HCT116 (cell line): ENCODE measurements around the gene TCOF1. TPM values are rescaled to one million over a fixed set of nuclear protein-coding genes. Genes with fewer than 3 reads are reported as not detected.

Experiments used
- ATAC-seq: fragments of 200-7000 bp; cut with Tn5 transposase; 2 replicates; pipeline ENCODE4 v1.9.1; 2020; ENCODE audit warnings: mild to moderate bottlenecking, moderate library complexity
- BruUV-seq: library from RNA; stranded (reverse); fragments of 400-500 nt; replicated peaks from 2 replicates; lab custom pipeline; 2021; lab: Mats Ljungman, UMichigan
- CTCF ChIA-PET: fragments of 300-600 bp; sonication (Branson Sonifier 250); formaldehyde crosslinking; loops from one replicate; lab custom pipeline; 2021; ENCODE audit warnings: antibody characterized with exemption; lab: Charles Lee
- POLR2A ChIA-PET: fragments of 300-600, 350-600 bp; sonication (Branson Sonifier 250); formaldehyde crosslinking; loops from one replicate; lab custom pipeline; 2021; ENCODE audit warnings: antibody characterized with exemption; lab: Charles Lee
- RAD21 ChIA-PET, 2 experiments: fragments of 300-600 bp; sonication (Branson Sonifier 250); formaldehyde crosslinking; loops; one replicate each; lab custom pipeline; 2023; ENCODE audit warnings: low total read pairs in 2 of 2; ENCODE audit not compliant: uncharacterized antibody in 2 of 2, unreplicated experiment in 2 of 2, low non-redundant PET in 1 of 2; lab: Charles Lee
- DNase-seq: peaks from one replicate; pipeline ENCODE4 v3.0.0-alpha.2; 2010; ENCODE audit warnings: low read depth, low spot score
- H2AFZ ChIP-seq: fragments of 200-600 bp; shearing (Covaris generic), sonication (generic); 2 replicates; pipeline ENCODE4 v1.6.1; 2017; ENCODE audit warnings: low read depth, mixed run types, mixed read lengths, antibody characterized with exemption, low read length; ENCODE audit not compliant: poor library complexity, severe bottlenecking
- H3K27ac ChIP-seq: 2 replicates; pipeline ENCODE4 v1.5.1; 2012; ENCODE audit warnings: low read depth, low read length
- H3K27me3 ChIP-seq: fragments of 200-600 bp; sonication (generic); 2 replicates; pipeline ENCODE4 v1.6.1; 2016; ENCODE audit warnings: mixed run types, low read length, mixed read lengths; ENCODE audit not compliant: insufficient read depth
- H3K36me3 ChIP-seq, 2 experiments: fragments of 200-500 bp in 1 of 2; fragments of 200-600 bp in 1 of 2; sonication (Bioruptor generic) in 1 of 2; sonication (generic) in 1 of 2; 2 replicates each; pipeline versions ENCODE4 v1.5.1 to v1.6.1; 2014 to 2016; ENCODE audit warnings: low read length in 2 of 2, inconsistent platforms in 1 of 2, mixed read lengths in 1 of 2, mixed run types in 1 of 2; ENCODE audit not compliant: insufficient read depth in 2 of 2, control insufficient read depth in 1 of 2
- H3K4me1 ChIP-seq, 2 experiments: fragments of 200-600 bp in 1 of 2; sonication (generic) in 1 of 2; 2 replicates each; pipeline versions ENCODE4 v1.5.1 to v1.6.1; 2012 to 2017; ENCODE audit warnings: low read length in 2 of 2, inconsistent platforms in 1 of 2, mild to moderate bottlenecking in 1 of 2, mixed read lengths in 1 of 2, mixed run types in 1 of 2, moderate library complexity in 1 of 2; ENCODE audit not compliant: insufficient read depth in 2 of 2, control insufficient read depth in 1 of 2
- H3K4me2 ChIP-seq: fragments of 200-600 bp; sonication (generic); 2 replicates; pipeline ENCODE4 v1.6.1; 2017; ENCODE audit warnings: mixed run types, low read length, mixed read lengths
- H3K4me3 ChIP-seq, 2 experiments: fragments of 200-600 bp in 1 of 2; sonication (generic) in 1 of 2; replicated peaks in 1 of 2; 2 replicates each; pipeline ENCODE4 v1.5.1; 2011 to 2016; ENCODE audit warnings: low read length in 2 of 2, control low read depth in 1 of 2, low read depth in 1 of 2, mild to moderate bottlenecking in 1 of 2, mixed read lengths in 1 of 2, mixed run types in 1 of 2
- H3K79me2 ChIP-seq: fragments of 200-600 bp; sonication (generic); 2 replicates; pipeline ENCODE4 v1.6.1; 2017; ENCODE audit warnings: mild to moderate bottlenecking, mixed run types, low read length, moderate library complexity, mixed read lengths; ENCODE audit not compliant: insufficient read depth
- H3K9ac ChIP-seq: fragments of 200-600 bp; sonication (generic); 2 replicates; pipeline ENCODE4 v1.6.1; 2016; ENCODE audit warnings: low read length, mixed read lengths
- H3K9me2 ChIP-seq: fragments of 200-600 bp; sonication (generic), shearing (Covaris generic); 2 replicates; pipeline ENCODE4 v1.6.1; 2017; ENCODE audit warnings: mixed run types, mild to moderate bottlenecking, moderate library complexity; ENCODE audit not compliant: insufficient read depth
- H3K9me3 ChIP-seq, 2 experiments: fragments of 200-500 bp in 1 of 2; fragments of 200-600 bp in 1 of 2; sonication (Bioruptor generic) in 1 of 2; sonication (generic) in 1 of 2; 2 replicates each; pipeline ENCODE4 v1.6.1; 2014 to 2017; ENCODE audit warnings: low read length in 2 of 2, mixed read lengths in 2 of 2, inconsistent platforms in 1 of 2, low read depth in 1 of 2, mild to moderate bottlenecking in 1 of 2, mixed run types in 1 of 2, moderate library complexity in 1 of 2; ENCODE audit not compliant: control insufficient read depth in 1 of 2, insufficient read depth in 1 of 2
- H4K20me1 ChIP-seq: fragments of 200-600 bp; sonication (generic), shearing (Covaris generic); 2 replicates; pipeline ENCODE4 v1.6.1; 2017; ENCODE audit warnings: mixed run types, mild to moderate bottlenecking, moderate library complexity; ENCODE audit not compliant: insufficient read depth
- ATF3 ChIP-seq: IDR thresholded peaks from 2 replicates; pipeline ENCODE4 v1.6.1; 2012
- EGR1 ChIP-seq: IDR thresholded peaks from 2 replicates; pipeline ENCODE4 v1.6.1; 2012; ENCODE audit warnings: low read depth
- EZH2 ChIP-seq: fragments of 200-600 bp; sonication (generic); IDR thresholded peaks from 2 replicates; pipeline ENCODE4 v1.6.1; 2017; ENCODE audit warnings: antibody characterized with exemption, mixed run types
- EZH2phosphoT487 ChIP-seq: fragments of 200-600 bp; IDR thresholded peaks from 2 replicates; pipeline ENCODE4 v1.6.1; 2018; ENCODE audit warnings: antibody characterized with exemption, borderline replicate concordance
- JUND ChIP-seq: IDR thresholded peaks from 2 replicates; pipeline ENCODE4 v1.6.1; 2012
- MAX ChIP-seq: IDR thresholded peaks from 2 replicates; pipeline ENCODE4 v1.6.1; 2012
- POLR2A ChIP-seq: IDR thresholded peaks from 2 replicates; pipeline ENCODE4 v1.7.0; 2011; ENCODE audit warnings: borderline replicate concordance; ENCODE audit not compliant: insufficient read depth, insufficient read length; ENCODE audit errors: extremely low read depth
- POLR2AphosphoS5 ChIP-seq: IDR thresholded peaks from 2 replicates; pipeline ENCODE4 v1.6.1; 2011; ENCODE audit warnings: mild to moderate bottlenecking, low read depth, low read length, moderate library complexity
- RAD21 ChIP-seq: IDR thresholded peaks from 2 replicates; pipeline ENCODE4 v1.6.1; 2012; ENCODE audit warnings: low read depth, mild to moderate bottlenecking
- SIN3A ChIP-seq: IDR thresholded peaks from 2 replicates; pipeline ENCODE4 v1.6.1; 2012; ENCODE audit warnings: low read depth
- YY1 ChIP-seq: IDR thresholded peaks from 2 replicates; pipeline ENCODE4 v1.6.1; 2011; ENCODE audit warnings: low read length, low read depth, moderate library complexity, mild to moderate bottlenecking; ENCODE audit not compliant: insufficient replicate concordance; ENCODE audit errors: extremely low read depth
- ZFX ChIP-seq: fragments of 450-650 bp; IDR thresholded peaks from 2 replicates; pipeline ENCODE4 v1.6.1; 2017
- ZNF274 ChIP-seq: fragments of 200-500 bp; sonication (Bioruptor generic); IDR thresholded peaks from 2 replicates; pipeline ENCODE4 v1.6.1; 2014; ENCODE audit warnings: mild to moderate bottlenecking, low read depth, low read length, inconsistent platforms
- intact Hi-C: fragments of 100-400 bp; cut with micrococcal nuclease; formaldehyde crosslinking; loops from 2 replicates; pipeline ENCODE4 v1.10.0; 2022
- total RNA-seq: library from RNA; stranded (reverse); gene quantifications from one replicate; pipeline ENCODE4 v1.2.1, GENCODE V29; 2021; ENCODE audit not compliant: unreplicated experiment

The TCOF1 gene
- total RNA-seq, 1 experiment from 2014 or later, result 94.7 TPM

- H2AFZ ChIP-seq, result no peak overlapping the region
- no peaks in the 10 kb centered on the region for H3K4me1 ChIP-seq
- H3K9ac ChIP-seq, result no peak overlapping the region
- no peaks in the 10 kb centered on the region for H3K79me2 ChIP-seq
- RAD21 ChIA-PET, result no interaction called here
- POLR2A ChIA-PET, result no interaction called here
- H3K4me2 ChIP-seq, result no peak overlapping the region
- no peaks in the 10 kb centered on the region for H3K36me3 ChIP-seq
- no peak overlapping the region for H3K4me3 ChIP-seq
- no peaks in the 10 kb centered on the region for H3K27me3 ChIP-seq
- no peaks in the 10 kb centered on the region for H4K20me1 ChIP-seq
- no peak overlapping the region for H3K27ac ChIP-seq
- no peaks in the 10 kb centered on the region for H3K9me2 ChIP-seq
- no peaks in the 10 kb centered on the region for H3K9me3 ChIP-seq
- intact Hi-C loops, result no loop called here
- no TSS peak for BruUV-seq
- ATAC-seq (no peak), DNase-seq (no peak)
- TF ChIP-seq ATF3 (no peak), EGR1 (no peak), YY1 (no peak), EZH2 (no peak), ZFX (no peak)
- TF ChIP-seq, all 23 proteins: peak for 0
- CTCF ChIA-PET, result no interaction called here
These were observed 16.8 kb upstream of the TCOF1 start for GRCh38 chr5:150340614-150341255.

- RAD21 ChIA-PET, result no interaction called here
- ATAC-seq, result no peak
- no TSS peak for BruUV-seq
These were observed 16.2 kb upstream of the TCOF1 start for GRCh38 chr5:150341331-150341730.

More at GRCh38 chr5:150341331-150341730, 16.2 kb upstream of the TCOF1 start:
- no peaks in the 10 kb centered on the region for H3K9me2 ChIP-seq
- H3K9ac ChIP-seq, result no peak overlapping the region
- ChIA-PET POLR2A (no interaction called here), CTCF (no interaction called here)
- no peaks in the 10 kb centered on the region for H3K27me3 ChIP-seq
- no peaks in the 10 kb centered on the region for H4K20me1 ChIP-seq
- H3K79me2 ChIP-seq, result no peaks in the 10 kb centered on the region
- DNase-seq, result no peak
- no peaks in the 10 kb centered on the region for H3K36me3 ChIP-seq
- no peak overlapping the region for H2AFZ ChIP-seq
- H3K4me3 ChIP-seq, result no peak overlapping the region
- no peaks in the 10 kb centered on the region for H3K4me1 ChIP-seq
- intact Hi-C loops, result no loop called here
- H3K27ac ChIP-seq, result no peak overlapping the region
- H3K4me2 ChIP-seq, result no peak overlapping the region
- H3K9me3 ChIP-seq, result no peaks in the 10 kb centered on the region
- TF ChIP-seq ZNF274 (no peak), JUND (no peak), ZFX (no peak), POLR2A (no peak), EZH2phosphoT487 (no peak), RAD21 (no peak), MAX (no peak), EGR1 (no peak), SIN3A (no peak), POLR2AphosphoS5 (no peak)
